Activated T-cell treated with anti-CD3 and anti-CD28 coated beads, Interleukin-2, amount 50 U/mL, for 4 hours (primary cell): Measurements from ENCODE around the gene CNTNAP2. TPM values are rescaled to one million over a fixed set of nuclear protein-coding genes. Genes with fewer than 3 reads are reported as not detected.

Source experiments
- ATAC-seq, 2 donors: fragments of 200-7000 bp; cut with Tn5 transposase; one replicate each; pipeline ENCODE4 v1.10.0; 2021
- DNase-seq: peaks from one replicate; pipeline ENCODE4 v3.0.0-alpha.2; 2020
- H3K27me3 Mint-ChIP-seq: one replicate; pipeline ENCODE4 v1.8.0; 2021; ENCODE audit warnings: low read depth, mixed read lengths
- H3K36me3 Mint-ChIP-seq: one replicate; pipeline ENCODE4 v1.8.0; 2022; ENCODE audit warnings: mixed read lengths; ENCODE audit not compliant: insufficient read depth
- H3K4me1 Mint-ChIP-seq: one replicate; pipeline ENCODE4 v1.8.0; 2021; ENCODE audit warnings: low read depth, mixed read lengths
- H3K4me3 Mint-ChIP-seq: one replicate; pipeline ENCODE4 v1.8.0; 2021; ENCODE audit warnings: mild to moderate bottlenecking, moderate library complexity, mixed read lengths
- H3K9me3 Mint-ChIP-seq: one replicate; pipeline ENCODE4 v1.8.0; 2021; ENCODE audit warnings: mixed read lengths
- total RNA-seq, 3 donors: library from RNA; stranded (reverse); gene quantifications; one replicate each; pipeline ENCODE4 v1.2.1, GENCODE V29; 2021

Gene CNTNAP2
- total RNA-seq, 3 donors from 2014 or later = not detected

GRCh38 chr7:148011753-148012152 lies 1895.2 kb downstream of the CNTNAP2 start:
- Mint-ChIP-seq H3K4me3 (no peak overlapping the region), H3K36me3 (no peaks in the 10 kb centered on the region), H3K27me3 (no peaks in the 10 kb centered on the region), H3K9me3 (no peaks in the 10 kb centered on the region), H3K4me1 (no peaks in the 10 kb centered on the region)
- no peak for DNase-seq
- no peak for ATAC-seq

- H3K36me3 Mint-ChIP-seq = no peaks in the 10 kb centered on the region
- H3K4me3 Mint-ChIP-seq = no peak overlapping the region
- H3K4me1 Mint-ChIP-seq = no peaks in the 10 kb centered on the region
- H3K27me3 Mint-ChIP-seq = no peaks in the 10 kb centered on the region
- DNase-seq (no peak), ATAC-seq (no peak)
- H3K9me3 Mint-ChIP-seq = no peaks in the 10 kb centered on the region
Measured at GRCh38 chr7:148014001-148014400, 1897.4 kb downstream of the CNTNAP2 start.

GRCh38 chr7:148014541-148014940 lies 1897.9 kb downstream of the CNTNAP2 start:
- no peak for ATAC-seq

GRCh38 chr7:148017126-148017525 lies 1900.5 kb downstream of the CNTNAP2 start:
- Mint-ChIP-seq H3K9me3 (no peaks in the 10 kb centered on the region), H3K27me3 (no peaks in the 10 kb centered on the region), H3K4me3 (no peak overlapping the region), H3K4me1 (no peaks in the 10 kb centered on the region), H3K36me3 (no peaks in the 10 kb centered on the region)
- ATAC-seq (no peak), DNase-seq (no peak)

More at GRCh38 chr7:148014541-148014940, 1897.9 kb downstream of the CNTNAP2 start:
- Mint-ChIP-seq H3K27me3 (no peaks in the 10 kb centered on the region), H3K4me1 (no peaks in the 10 kb centered on the region), H3K36me3 (no peaks in the 10 kb centered on the region), H3K9me3 (no peaks in the 10 kb centered on the region), H3K4me3 (no peak overlapping the region)
- no peak for DNase-seq

GRCh38 chr7:148020679-148021078 lies 1904.1 kb downstream of the CNTNAP2 start:
- H3K4me1 Mint-ChIP-seq = no peaks in the 10 kb centered on the region
- H3K4me3 Mint-ChIP-seq = no peak overlapping the region
- no peak for DNase-seq
- no peaks in the 10 kb centered on the region for H3K27me3 Mint-ChIP-seq
- no peaks in the 10 kb centered on the region for H3K36me3 Mint-ChIP-seq
- ATAC-seq = no peak
- H3K9me3 Mint-ChIP-seq = no peaks in the 10 kb centered on the region

- H3K4me3 Mint-ChIP-seq = no peak overlapping the region
- H3K27me3 Mint-ChIP-seq = no peaks in the 10 kb centered on the region
- H3K36me3 Mint-ChIP-seq = no peaks in the 10 kb centered on the region
- H3K4me1 Mint-ChIP-seq = no peaks in the 10 kb centered on the region
- no peak for ATAC-seq
- DNase-seq = no peak
- H3K9me3 Mint-ChIP-seq = no peaks in the 10 kb centered on the region
Measured at GRCh38 chr7:148021507-148022045, 1905.0 kb downstream of the CNTNAP2 start.

GRCh38 chr7:148022832-148023231 lies 1906.2 kb downstream of the CNTNAP2 start:
- H3K4me1 Mint-ChIP-seq = no peaks in the 10 kb centered on the region
- no peaks in the 10 kb centered on the region for H3K9me3 Mint-ChIP-seq
- H3K27me3 Mint-ChIP-seq = no peaks in the 10 kb centered on the region
- H3K4me3 Mint-ChIP-seq = no peak overlapping the region
- H3K36me3 Mint-ChIP-seq = no peaks in the 10 kb centered on the region
- DNase-seq (no peak), ATAC-seq (no peak)

GRCh38 chr7:148026713-148027112 lies 1910.1 kb downstream of the CNTNAP2 start:
- no peaks in the 10 kb centered on the region for H3K4me1 Mint-ChIP-seq
- H3K27me3 Mint-ChIP-seq = no peaks in the 10 kb centered on the region
- H3K9me3 Mint-ChIP-seq = no peaks in the 10 kb centered on the region
- no peak for ATAC-seq
- H3K4me3 Mint-ChIP-seq = no peak overlapping the region
- no peaks in the 10 kb centered on the region for H3K36me3 Mint-ChIP-seq
- no peak for DNase-seq

GRCh38 chr7:148028165-148028564 lies 1911.6 kb downstream of the CNTNAP2 start:
- no peak for ATAC-seq
- H3K4me3 Mint-ChIP-seq = no peak overlapping the region
- no peaks in the 10 kb centered on the region for H3K36me3 Mint-ChIP-seq
- DNase-seq = no peak
- H3K9me3 Mint-ChIP-seq = no peaks in the 10 kb centered on the region
- no peaks in the 10 kb centered on the region for H3K27me3 Mint-ChIP-seq
- no peaks in the 10 kb centered on the region for H3K4me1 Mint-ChIP-seq

- H3K4me1 Mint-ChIP-seq = no peaks in the 10 kb centered on the region
- no peaks in the 10 kb centered on the region for H3K27me3 Mint-ChIP-seq
- H3K4me3 Mint-ChIP-seq = no peak overlapping the region
- DNase-seq (no peak), ATAC-seq (no peak)
- no peaks in the 10 kb centered on the region for H3K36me3 Mint-ChIP-seq
- no peaks in the 10 kb centered on the region for H3K9me3 Mint-ChIP-seq
Measured at GRCh38 chr7:148031019-148031418, 1914.4 kb downstream of the CNTNAP2 start.

GRCh38 chr7:148031811-148032210 lies 1915.2 kb downstream of the CNTNAP2 start:
- Mint-ChIP-seq H3K9me3 (no peaks in the 10 kb centered on the region), H3K27me3 (no peaks in the 10 kb centered on the region), H3K36me3 (no peaks in the 10 kb centered on the region)

GRCh38 chr7:148035950-148036349 lies 1919.3 kb downstream of the CNTNAP2 start:
- ATAC-seq (no peak), DNase-seq (no peak)
- H3K4me3 Mint-ChIP-seq = no peak overlapping the region
- H3K27me3 Mint-ChIP-seq = no peaks in the 10 kb centered on the region
- H3K36me3 Mint-ChIP-seq = no peaks in the 10 kb centered on the region
- no peaks in the 10 kb centered on the region for H3K4me1 Mint-ChIP-seq
- no peaks in the 10 kb centered on the region for H3K9me3 Mint-ChIP-seq

More at GRCh38 chr7:148031811-148032210, 1915.2 kb downstream of the CNTNAP2 start:
- Mint-ChIP-seq H3K4me1 (no peaks in the 10 kb centered on the region), H3K4me3 (no peak overlapping the region)
- DNase-seq (no peak), ATAC-seq (no peak)

- Mint-ChIP-seq H3K9me3 (no peaks in the 10 kb centered on the region), H3K36me3 (no peaks in the 10 kb centered on the region), H3K4me1 (no peaks in the 10 kb centered on the region), H3K27me3 (no peaks in the 10 kb centered on the region), H3K4me3 (no peak overlapping the region)
- no peak for DNase-seq
- ATAC-seq = no peak
Measured at GRCh38 chr7:148037044-148037443, 1920.4 kb downstream of the CNTNAP2 start.

GRCh38 chr7:148041156-148041555 lies 1924.6 kb downstream of the CNTNAP2 start:
- H3K27me3 Mint-ChIP-seq = no peaks in the 10 kb centered on the region
- no peaks in the 10 kb centered on the region for H3K4me1 Mint-ChIP-seq

GRCh38 chr7:148042935-148043631 lies 1926.5 kb downstream of the CNTNAP2 start:
- DNase-seq (no peak), ATAC-seq (no peak)
- no peaks in the 10 kb centered on the region for H3K4me1 Mint-ChIP-seq
- no peak overlapping the region for H3K4me3 Mint-ChIP-seq
- H3K27me3 Mint-ChIP-seq = no peaks in the 10 kb centered on the region
- H3K9me3 Mint-ChIP-seq = no peaks in the 10 kb centered on the region
- no peaks in the 10 kb centered on the region for H3K36me3 Mint-ChIP-seq

More at GRCh38 chr7:148041156-148041555, 1924.6 kb downstream of the CNTNAP2 start:
- DNase-seq (no peak), ATAC-seq (no peak)
- no peak overlapping the region for H3K4me3 Mint-ChIP-seq
- no peaks in the 10 kb centered on the region for H3K36me3 Mint-ChIP-seq
- H3K9me3 Mint-ChIP-seq = no peaks in the 10 kb centered on the region
